ENCODE data around the gene ARHGEF4.

ARHGEF4 gene

DNA sequence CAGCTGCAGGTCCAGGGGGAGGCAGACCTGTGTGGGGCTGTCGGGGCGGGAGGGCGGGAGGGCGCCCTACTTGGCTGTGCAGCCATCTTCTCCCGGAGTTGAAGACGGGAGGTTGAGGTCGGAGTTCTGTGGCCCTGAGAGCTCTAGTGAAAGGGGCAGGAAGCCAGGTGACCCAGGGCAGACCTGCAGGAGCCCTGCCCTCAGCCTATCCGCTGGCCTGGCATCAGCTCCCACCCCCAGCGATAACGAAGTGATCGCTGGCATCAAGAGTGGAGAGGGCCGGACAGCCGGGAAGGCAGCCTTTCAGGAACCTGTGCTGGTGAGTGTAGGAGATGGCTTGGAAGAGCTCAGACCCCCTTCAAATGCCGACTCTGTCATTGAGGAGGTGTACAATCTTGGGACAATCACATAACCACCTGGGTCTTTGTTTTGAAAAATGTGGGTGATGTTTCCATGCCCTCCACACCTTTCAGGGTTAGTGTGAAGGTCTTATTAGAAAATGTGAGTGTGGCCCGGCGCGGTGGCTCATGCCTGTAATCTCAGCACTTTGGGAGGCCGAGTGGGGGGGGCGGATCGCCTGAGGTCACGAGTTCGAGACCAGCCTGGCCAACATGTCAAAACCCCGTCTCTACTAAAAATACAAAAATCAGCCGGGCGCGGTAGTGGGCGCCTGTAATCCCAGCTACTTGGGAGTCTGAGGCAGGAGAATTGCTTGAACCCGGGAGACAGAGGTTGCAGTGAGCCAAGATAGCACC lies 1.3 kb downstream of the ARHGEF4 start:
- DNase-seq: no peak

DNA sequence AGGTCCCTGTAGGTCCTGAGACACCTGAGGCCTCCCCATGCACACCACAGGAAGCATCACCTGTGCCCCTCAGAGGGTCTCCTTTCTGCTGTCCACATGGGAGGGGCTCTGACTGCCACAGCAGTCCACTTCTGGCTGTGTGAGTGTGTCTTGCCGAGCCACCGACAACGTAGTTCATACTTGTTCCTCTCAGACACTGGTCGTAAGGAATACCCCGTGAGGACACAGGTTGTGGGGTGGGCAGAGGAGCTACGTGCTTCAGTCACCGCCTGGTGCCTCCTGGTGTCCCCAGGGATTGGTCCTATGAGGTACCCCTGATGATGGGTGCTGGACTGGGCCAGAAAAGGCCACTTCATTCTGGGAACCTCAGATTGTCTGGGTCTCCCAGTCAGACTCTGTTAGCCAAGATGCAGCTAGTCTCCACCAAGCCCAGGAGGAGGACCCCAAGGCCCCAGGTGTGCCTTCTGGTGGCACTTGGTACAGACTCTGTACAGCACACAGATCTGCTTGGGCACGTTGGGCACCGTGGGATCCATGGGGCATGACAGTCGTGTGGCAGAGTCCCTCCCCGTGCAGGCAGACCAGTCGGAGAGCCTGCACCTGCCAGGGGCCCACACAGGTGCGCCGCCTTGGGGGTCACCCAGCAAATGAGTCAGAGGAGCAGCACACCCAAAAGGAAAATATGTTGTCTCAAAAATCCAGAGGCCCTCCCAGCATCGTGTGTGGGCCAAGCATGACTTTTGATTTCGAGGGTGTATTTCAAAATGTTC lies 2.5 kb downstream of the ARHGEF4 start:
- no peak for DNase-seq

DNA sequence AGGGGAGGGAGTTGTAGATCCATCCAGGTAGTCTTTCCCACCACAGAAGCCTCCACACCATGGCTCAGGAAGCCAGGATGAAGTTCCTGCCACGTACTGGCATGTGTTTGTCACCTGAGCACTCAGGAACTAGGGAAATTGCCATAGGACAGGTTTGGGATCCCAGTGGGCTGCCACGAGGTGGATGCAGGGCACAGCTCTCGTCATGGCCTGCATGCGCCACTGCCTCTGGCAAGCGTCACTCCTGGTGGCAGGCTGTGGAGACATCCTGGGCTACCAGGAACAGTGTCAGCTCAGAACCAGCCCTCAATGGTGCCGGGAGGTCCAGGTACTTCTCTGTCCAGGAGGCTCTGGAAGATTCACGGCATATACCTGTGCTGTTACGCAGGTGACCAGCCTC lies 3.8 kb downstream of the ARHGEF4 start:
- DNase-seq: no peak

GRCh38 chr2:130841741-130842365 lies 5.1 kb downstream of the ARHGEF4 start:
- DNase-seq: no peak

DNA sequence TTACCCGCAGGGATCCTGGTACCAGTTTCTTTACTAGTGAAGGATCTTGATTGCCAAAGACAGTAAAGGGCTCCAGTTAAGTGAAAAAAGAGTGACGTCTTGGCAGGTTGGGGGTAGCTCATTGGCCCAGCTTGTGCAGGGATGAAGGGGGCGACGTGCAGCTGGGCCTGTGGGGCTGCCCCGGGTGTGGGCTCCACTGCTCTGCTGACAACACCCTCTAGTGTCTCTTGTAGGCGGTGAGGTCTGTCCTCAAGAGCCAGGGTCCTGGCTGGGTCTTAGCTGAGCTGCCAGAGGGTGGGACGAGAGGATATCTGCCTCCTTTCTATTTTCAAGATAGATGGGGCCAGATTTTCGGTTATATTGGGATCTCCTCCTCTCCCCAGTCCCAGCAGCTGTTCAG lies 6.1 kb downstream of the ARHGEF4 start:
- no peak for DNase-seq

DNA sequence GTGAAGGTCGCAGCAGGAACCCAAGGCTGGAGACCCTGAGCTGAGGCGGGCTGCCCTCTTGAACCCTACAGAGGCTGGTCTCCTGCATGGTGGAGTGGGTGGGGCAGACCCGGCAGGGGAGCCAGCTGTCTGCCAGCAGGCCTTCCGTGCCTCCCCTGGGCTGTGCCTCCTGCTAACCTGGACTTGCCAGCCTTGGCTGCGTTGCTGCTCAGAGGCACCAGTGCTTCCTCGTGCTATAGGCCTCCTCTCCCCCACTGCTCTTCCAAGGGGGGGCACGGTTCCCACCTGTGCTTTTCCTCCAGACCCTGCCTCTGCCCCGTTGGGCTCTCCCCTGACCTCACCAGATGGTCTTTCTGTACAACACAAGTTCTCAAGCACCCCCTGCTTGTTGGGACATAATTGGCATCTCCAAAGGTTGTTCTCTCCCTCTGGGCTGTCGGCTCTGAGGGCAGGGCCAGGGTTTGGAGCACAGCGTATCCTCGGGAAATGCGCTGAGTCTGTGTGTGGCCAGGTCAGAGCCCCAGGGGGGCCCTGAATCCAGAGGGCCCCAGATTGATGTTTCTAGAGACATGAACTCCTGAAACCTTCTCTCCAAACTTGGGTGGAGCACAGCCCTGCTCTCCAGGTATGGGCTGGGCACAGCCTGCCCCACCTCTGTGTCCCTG lies 6.7 kb downstream of the ARHGEF4 start:
- DNase-seq: no peak

DNA sequence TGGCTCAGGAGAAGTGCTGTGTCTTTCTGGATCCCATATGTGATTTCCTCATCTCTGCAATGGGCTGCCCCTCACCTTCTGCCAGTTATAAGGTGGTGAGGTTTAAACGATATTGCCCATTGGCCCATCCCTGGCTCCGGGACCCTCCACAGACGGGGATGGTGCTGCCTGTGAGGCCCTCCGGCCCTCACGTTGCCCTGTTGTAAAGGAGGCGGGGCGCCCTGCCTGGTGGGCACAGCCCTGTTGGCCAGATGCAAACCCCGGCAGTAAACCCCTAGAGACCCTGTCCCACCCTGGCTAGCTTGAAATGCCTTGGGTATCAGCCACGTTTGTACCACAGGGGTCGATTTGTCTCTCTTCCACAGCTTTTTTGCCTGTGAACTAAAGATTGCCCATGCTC lies 7.4 kb downstream of the ARHGEF4 start:
- DNase-seq: no peak

DNA sequence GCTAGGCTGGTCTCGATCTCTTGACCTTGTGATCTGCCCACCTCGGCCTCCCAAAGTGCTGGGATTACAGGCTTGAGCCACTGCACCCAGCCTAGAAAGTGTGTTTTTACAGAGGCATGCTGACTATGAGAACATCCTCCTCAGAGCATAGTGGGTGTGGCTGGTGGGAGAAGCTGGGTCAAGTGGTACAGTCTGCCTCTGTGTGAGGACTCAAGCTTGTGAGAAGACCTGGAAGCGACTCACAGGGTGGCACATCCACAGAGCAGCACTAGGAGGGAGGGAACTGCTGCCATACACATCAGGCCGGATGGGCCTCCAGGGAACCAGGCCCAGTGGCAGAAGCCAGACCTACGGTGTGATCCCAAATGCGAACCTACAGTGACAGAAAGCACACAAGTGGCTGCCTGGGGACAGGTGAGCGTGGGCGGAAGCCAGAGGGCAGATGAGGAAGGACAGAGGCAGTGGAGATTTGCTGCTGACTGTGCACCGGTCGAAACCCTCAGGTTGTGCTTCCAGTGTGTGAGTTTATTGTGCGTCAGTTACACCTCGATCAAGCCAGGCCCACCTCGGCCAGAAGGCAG lies 8.9 kb downstream of the ARHGEF4 start:
- DNase-seq: no peak

DNA sequence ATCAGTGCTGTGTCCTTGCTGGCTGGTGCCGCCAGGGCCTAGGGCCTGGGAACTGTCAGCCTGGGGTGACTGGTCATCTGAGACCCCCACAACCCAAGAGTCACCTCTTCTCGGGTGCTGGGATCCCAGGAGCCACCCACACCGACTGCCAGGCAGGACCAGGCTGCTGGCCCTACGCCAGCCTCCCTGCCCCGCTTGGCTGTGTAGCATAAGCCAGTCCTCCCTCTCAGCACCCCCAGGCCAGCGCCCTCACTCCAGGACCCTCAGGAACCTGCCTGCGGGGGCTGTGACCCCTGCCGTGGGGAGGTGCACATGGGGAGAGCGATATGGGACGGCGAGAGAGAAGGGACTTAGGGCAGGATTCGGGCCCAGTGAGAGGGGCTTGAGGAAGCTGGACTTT lies 9.5 kb downstream of the ARHGEF4 start:
- DNase-seq: no peak

DNA sequence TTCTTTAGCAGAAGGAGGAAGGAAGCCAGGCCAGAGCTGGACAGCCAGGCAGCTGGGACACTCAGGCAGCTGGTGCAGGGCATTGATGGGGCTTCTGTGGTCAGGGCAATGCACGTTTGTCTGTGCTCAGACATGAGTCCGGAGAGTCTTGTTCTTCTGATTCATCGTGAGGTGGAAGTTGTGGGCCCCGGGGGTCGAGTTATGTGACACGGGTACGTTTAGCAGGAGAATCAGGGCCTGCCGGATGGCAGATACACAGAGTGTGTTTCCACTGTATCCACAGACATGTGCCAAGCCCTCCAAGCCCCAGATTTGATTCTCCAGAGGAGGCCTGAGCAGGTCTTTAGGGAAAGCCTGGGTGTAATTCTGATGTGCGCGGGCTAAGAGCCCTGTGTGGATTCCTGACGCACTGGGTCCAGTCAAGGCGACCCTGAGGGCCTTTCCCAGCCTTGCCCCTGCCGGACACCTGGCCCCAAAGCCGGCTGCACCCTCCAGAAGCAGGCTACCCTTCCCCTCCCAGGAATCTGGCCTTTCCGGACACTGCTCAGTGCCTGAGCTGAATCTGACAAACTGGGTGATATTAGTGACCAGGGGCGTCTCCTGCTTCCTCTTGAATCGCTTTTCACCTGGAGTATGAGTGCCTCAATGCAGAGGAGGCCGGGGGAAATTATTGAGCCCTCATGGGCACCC lies 10.1 kb downstream of the ARHGEF4 start:
- DNase-seq: no peak

- no peak for DNase-seq
Observed at GRCh38 chr2:130847776-130848525, 11.2 kb downstream of the ARHGEF4 start.

GRCh38 chr2:130848526-130849210 lies 12.0 kb downstream of the ARHGEF4 start:
- DNase-seq: no peak

- DNase-seq: no peak
Observed at GRCh38 chr2:130849896-130850787, 13.4 kb downstream of the ARHGEF4 start.

DNA sequence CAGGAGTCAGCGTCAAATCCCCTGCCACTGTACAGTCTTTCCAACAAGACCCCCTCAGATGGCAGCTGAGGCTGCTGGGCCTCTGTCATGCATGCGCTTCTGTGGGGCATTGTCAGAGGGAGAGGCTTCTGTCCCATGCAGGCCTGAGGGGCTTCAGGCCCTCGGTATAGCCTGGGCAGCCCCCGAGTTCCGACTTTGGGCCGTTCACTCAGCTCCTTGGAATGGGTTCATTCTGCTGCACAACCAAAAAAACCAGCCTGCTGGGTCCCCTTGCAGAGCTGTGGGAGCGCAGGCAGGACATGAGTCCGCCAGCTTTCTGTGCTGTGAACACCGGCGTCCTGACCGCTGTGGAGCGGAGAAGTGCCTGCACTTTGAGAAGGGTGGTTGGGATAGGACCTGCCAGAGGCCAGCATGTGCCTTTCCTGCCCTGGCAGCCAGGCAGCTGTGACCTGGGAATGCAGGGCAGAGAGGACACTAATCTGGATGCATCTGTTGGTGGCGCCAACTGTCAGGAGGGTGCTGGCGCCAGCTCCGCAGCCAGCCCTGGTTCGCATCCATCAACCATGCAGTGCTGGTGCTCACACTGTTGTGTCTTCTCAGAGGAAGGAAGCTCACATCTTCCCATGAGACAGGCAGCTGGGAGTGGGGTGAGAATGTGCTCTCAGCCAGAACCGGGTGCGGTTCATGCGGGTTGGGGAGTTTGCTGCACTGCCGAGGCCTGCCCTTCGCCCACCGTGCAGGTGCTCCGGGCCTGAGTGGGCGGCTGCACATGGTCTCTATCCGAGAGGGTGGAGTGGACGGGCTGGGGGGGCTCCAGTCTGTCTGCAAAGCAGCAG lies 14.3 kb downstream of the ARHGEF4 start:
- DNase-seq: no peak

DNA sequence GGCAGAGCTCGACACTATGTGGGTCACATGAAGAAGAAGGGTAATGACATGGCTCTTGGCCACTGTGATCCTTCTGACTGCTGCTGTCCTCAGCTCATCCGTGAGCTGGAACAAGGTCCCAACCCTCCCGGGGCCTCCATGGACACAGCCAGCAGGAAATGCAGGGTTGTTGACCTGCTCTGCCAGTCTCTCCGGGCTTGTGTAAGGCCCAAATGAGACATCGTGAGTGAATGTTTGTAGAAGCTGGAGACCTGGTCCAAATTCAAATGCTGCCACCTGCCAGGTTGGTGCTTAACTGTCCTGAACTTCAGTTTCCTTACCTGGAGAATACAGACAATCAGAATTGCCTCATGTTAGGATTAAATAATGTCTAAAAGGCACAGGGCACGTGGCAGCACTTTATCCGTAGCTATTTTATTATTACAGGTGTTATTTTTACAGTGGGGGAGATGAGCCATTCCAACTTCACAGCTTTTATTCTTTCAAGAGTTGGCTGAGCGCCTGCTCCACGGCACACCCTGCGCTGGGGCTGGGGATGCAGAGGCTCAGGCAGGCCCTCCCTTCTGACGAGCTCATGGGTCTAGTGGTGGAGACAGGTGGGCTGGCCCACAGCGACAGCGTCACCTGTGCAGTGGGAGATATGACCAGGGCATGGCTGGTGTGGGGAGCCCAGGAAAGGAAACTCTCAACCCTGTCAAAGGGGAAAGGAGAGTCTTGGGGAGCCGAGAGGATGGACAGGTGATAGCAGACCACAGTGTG lies 15.1 kb downstream of the ARHGEF4 start:
- no peak for DNase-seq

DNA sequence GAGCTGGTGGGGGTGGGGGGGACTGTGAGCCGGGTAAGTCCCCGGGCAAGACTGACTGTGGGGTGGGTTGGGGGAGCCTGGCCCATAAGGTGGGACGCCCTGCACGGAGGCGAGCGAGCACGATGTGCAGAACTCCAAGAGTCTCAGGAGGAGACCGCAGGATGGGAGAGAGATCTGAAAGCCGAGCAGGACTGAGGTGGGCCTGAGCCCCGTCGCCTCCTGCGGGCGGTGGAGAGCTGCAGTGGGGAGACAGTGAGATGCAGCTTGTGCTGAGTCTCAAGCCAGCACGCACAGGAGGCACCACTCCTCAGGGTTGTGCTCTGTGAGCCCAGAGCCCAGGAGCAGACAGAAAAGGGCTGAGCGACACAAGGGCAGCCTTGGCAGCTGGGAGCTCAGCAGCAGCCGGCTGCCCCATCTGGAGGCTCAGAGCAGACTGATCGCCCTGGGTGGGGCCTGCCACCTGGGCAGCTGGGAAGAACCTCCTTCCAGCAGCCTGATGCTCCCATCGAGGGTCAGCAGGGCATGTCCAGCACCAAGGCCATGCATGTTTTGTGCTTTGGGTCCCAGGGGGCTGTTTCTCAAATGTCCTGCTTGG lies 15.9 kb downstream of the ARHGEF4 start:
- DNase-seq: no peak

DNA sequence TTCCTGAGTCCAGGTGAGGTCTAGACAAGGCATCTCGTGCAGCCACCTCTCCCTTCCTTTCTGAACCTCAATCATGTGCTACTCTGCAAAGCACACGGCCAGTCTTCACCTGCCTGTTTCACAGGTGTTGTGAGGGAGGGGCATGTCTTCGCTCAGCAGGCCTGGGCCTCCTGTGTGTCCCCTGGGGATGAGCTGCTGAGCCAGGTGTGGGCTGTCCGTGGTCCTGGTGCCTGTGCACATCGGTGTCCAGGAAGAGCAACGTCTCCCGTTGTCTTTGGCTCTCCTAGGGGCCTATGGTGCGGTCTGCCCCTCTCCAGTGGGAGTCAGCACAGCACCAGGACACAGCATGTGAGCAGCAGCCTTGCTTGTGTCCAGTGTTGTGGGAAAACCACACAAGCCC lies 16.7 kb downstream of the ARHGEF4 start:
- no peak for DNase-seq

DNA sequence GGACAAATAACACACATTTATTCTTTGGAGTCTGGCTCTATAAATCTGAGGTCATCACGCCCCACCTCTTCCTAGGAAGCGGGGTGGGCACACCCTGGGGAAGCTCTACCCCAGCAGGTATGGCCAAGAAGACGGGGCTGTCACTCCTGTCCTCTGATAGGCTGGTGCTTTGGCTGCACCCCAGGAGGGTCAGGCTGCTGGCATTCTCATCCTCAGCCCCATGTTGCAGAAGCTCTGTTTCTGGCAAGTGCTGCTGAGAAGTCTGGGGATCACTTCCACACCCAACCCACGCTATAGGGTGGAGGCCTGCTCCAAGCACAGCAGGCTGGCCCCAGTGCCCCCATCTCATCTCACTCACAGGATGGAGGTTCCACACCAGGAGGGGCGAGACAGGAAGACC lies 17.6 kb downstream of the ARHGEF4 start:
- DNase-seq: no peak

All from SHP77 treated with DMSO at 0.1 percent for 48 hours (cell line).